ENCODE results near the gene OTOP2.
A peak's percentile ranks its signal among the peaks of the same experiment; 100 is the strongest.

The OTOP2 gene

GRCh38 chr17:74923538-74924249, 379 bp upstream of the OTOP2 start:
- peak; percentile 43 for DNase-seq (ENCODE audit: low read depth, low spot score)

DNA sequence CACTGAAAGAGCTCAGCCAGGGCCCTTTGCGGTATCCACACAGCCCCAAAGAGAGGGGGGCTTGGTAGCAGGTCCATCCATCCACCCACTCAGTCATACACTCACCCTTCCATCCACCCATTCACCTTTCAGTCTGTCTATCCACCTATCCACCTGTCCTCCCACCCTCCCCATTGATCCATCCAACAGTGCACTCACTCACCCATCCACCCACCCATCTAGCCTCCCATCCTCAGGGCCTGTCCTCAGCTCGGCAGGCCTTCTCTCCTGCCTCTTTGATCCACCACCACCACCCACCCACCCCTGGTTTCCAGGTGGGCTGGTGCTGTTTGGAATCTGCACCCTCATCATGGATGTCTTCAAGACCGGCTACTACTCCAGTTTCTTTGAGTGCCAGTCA, 1.2 kb downstream of the OTOP2 start:
- DNase-seq (ENCODE audit: low read depth, low spot score): no peak

DNA sequence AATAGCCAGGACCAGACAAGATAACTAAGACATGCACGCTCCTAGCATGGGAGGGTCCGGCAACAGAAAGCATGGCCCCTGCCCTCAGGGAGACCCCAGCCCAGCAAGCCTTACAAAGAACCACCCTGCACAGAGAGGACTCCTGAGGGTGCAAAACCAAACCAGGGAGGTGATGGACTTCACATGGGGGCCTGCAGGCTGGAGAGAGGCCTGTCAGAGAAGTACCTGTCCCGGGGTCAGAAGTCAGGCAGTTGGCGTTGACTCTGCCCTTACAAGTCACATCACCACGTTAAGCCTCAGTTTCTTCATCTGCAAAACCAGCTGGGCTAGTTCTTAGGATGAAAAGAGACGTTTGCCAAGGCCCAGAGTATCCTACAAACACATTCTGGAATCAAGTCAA, 4.7 kb downstream of the OTOP2 start:
- no peak for DNase-seq (ENCODE audit: low read depth, low spot score)

DNA sequence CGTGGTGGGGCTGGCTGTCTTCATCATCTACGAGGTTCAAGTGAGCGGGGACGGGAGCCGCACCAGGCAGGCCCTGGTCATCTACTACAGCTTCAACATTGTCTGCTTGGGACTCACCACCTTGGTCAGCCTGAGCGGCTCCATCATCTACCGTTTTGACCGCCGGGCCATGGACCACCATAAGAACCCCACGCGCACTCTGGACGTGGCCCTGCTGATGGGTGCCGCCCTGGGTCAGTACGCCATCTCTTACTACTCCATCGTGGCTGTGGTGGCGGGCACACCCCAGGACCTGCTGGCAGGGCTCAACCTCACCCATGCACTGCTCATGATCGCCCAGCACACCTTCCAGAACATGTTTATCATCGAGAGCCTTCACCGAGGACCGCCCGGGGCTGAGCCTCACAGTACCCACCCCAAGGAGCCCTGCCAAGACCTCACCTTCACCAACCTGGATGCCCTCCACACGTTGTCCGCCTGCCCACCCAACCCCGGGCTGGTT, 6.5 kb downstream of the OTOP2 start:
- DNase-seq (ENCODE audit: low read depth, low spot score): no peak

- DNase-seq (ENCODE audit: low read depth, low spot score): no peak
These were observed 11.0 kb downstream of the OTOP2 start for GRCh38 chr17:74935048-74935447.

DNA sequence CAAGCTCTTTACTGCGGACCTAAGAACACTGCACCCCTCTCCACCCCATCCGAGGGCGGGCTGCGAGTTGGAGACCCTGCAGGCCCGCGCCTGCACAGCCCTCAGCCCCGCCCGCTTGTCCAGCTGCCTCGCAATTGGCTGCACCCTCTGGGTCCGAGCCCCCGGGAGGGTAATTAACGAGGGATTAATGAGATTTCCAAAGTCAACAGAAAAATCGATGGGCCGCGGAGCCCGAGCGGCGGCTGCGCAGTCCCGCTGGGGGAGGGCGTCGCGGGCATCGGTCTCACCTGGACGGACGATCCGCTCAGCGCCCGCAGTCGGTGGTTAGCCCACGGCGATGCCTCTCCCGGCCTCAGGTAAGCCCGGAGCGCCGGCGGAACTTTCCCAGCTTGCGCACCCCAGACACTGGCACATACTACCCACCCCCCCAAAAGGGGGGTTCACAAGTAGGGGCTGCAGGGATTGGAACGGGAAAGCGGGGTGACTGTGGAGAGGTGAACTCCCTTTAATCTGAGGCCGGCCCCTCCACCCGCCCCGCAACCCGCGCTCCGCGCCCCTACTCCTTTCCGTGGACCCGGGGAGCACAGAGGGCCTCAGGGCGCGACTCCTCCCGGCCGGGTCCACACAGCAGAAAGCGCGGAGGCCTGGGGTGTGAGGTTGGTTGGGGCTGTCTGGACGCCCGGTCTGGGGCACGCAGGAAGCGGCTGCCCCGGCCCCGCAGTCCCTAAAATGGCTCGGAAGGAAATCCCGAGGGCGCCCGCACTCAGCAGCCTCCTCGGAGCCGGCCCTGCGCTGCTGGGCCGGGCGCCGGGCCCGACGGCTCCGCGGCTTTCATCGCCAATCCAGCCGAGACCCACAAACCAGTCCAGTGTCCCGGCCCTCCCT, 11.8 kb downstream of the OTOP2 start, which contains the start of gene OTOP3:
Gene OTOP3 (plus strand): TSS at position 314 of the 885 bp plus-strand sequence. CDS start 24 bp downstream, at position 338.
- no peak for DNase-seq (ENCODE audit: low read depth, low spot score)

GRCh38 chr17:74936470-74936799, 12.4 kb downstream of the OTOP2 start:
- DNase-seq (ENCODE audit: low read depth, low spot score): no peak

DNA sequence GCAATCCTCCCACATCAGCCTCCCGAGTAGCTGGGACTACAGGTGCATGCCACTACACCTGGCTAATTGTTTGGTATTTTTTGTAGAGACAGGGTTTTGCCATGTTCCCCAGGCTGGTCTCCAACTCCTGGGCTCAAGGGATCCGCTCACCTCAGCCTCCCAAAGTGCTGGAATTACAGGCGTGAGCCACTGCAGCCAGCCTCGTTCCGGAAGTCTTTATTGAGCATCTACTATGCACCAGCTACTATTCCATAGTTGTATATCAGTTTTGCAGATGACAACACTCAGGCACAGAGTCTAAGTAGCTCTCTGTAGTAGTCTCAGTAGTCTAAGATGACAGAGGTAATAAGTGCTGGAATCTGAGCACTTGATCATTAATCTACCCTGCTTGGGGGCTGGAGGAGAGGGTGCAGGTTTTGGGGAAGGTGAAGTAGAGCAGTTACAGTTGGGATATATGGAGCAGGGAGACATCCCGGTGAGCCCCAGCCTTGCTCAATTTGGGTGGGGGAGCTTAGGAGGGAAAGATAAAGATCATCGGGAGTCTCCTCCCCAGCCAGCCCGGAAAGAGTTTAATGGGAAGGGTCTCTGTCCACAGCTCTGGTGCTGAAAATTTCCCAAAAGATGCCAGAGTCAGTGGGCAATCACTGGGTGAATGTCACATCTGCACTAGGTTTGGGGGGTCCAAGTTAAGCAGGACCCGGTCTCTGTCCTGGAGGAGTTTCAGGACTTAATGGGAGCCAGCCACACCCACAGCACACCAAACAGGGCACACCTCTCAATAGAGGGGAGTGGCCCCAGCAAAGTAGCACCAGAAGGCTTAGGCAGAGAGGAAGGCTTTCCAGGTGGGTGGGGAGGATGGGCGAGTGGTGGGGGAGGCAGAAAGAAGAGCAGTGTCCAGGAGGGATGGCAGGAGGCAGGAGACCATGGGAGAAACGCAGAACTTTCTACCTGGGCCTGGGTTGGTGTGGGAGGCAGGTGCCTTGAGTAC, 13.3 kb downstream of the OTOP2 start:
- no peak for DNase-seq (ENCODE audit: low read depth, low spot score)

- DNase-seq (ENCODE audit: low read depth, low spot score): no peak
These were observed 14.3 kb downstream of the OTOP2 start for GRCh38 chr17:74938194-74938950.

- DNase-seq (ENCODE audit: low read depth, low spot score): no peak
These were observed 15.5 kb downstream of the OTOP2 start for GRCh38 chr17:74939534-74939933.

GRCh38 chr17:74941128-74941725, 17.2 kb downstream of the OTOP2 start:
- DNase-seq (ENCODE audit: low read depth, low spot score): no peak

DNA sequence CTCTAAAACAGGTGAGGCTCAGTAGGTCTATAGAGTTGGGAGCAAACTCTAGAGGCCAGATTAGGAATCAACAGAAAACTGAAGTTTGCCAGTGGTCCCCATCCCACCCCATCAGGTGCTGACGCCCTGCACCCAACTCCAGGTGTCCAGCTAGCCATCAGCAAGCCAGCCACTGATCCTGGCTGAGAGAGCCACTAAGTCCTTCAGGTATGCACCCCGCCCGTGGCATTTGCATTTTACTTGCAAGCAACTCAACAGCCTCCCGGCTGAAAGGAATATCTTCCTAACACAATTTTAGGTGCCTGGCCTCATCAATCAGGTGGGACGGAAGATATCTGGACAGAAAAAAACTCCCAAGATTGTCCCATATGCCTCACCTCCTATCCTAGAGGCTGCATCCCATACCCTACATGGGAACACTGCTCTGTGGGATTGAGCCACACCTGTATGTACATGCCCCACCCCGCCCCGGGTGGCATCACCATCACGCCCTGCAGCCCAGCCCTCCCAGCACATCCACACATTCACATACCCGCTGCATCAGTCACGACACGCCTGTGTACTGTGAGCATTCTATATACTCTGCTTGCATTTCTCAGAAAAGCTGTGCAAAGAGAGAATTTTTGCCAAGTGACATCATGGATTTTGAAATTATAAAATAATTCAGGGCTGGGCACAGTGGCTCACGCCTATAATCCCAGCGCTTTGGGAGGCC, 19.9 kb downstream of the OTOP2 start:
- DNase-seq (ENCODE audit: low read depth, low spot score): no peak

GRCh38 chr17:74945543-74945942, 21.5 kb downstream of the OTOP2 start:
- no peak for DNase-seq (ENCODE audit: low read depth, low spot score)

DNA sequence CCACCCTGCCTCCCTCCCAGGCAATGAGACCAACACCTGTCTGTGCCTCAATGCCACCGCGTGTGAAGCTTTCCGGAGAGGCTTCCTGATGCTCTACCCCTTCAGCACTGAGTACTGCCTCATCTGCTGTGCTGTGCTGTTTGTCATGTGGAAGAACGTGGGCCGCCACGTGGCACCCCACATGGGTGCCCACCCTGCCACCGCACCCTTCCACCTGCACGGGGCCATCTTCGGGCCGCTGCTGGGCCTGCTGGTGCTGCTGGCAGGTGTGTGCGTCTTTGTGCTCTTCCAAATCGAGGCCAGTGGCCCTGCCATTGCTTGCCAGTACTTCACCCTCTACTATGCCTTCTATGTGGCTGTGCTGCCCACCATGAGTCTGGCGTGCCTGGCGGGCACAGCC, 22.6 kb downstream of the OTOP2 start:
- DNase-seq (ENCODE audit: low read depth, low spot score): no peak

DNA sequence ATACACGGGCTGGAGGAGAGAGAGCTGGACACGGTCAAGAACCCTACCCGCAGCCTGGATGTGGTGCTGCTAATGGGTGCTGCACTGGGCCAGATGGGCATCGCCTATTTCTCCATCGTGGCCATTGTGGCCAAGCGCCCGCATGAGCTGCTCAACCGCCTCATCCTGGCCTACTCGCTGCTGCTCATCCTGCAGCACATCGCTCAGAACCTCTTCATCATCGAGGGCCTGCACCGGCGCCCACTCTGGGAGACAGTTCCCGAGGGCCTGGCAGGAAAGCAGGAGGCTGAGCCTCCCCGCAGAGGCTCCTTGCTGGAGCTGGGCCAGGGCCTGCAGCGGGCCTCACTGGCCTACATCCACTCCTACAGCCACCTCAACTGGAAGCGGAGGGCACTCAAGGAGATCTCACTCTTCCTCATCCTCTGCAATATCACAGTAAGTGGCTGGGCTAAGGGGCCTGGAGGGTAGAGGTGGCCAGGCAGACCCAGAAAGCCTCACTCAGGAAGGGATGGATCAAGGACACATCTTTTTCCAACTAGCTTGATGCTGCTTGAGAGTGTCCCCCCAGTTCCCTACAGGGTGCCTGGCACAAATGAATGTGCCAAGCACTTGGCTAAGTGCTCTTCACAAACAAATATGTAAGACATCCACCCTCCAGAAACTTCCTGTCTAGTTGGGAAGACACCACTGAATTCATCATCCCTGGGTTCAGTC, 23.1 kb downstream of the OTOP2 start:
- no peak for DNase-seq (ENCODE audit: low read depth, low spot score)

DNA sequence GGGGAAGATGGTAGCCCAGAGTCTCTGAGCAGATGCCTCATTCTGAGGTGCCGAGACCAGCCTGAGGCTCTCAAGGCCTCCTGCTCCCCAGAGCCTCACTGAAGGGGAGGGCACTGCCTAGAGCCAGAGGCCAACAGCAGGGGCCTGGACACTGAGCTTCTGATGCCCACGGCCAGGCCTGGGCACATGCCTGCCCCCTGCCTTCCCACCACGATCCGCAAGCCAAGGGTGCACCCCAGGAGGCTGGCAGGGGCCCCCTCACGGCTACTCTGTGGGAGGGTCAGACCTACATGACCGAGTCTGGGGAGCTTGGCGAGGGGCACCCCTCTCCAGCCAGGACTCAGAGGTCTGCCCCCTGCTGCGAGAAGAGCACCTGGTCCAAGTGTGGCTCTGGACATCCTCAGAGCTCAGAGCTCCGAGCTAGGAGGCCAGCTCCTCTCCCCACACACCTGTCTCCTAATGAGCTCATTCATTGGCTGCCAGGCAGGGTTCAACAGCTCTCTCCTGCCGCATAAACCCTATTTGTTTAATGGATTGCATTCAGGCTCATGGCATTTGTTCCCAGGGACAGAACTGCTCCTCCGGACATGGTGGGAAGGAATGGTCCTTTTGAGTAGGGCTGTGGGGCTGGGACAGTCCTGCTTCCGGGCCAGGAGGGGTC, 25.5 kb downstream of the OTOP2 start:
- DNase-seq (ENCODE audit: low read depth, low spot score): no peak

DNA sequence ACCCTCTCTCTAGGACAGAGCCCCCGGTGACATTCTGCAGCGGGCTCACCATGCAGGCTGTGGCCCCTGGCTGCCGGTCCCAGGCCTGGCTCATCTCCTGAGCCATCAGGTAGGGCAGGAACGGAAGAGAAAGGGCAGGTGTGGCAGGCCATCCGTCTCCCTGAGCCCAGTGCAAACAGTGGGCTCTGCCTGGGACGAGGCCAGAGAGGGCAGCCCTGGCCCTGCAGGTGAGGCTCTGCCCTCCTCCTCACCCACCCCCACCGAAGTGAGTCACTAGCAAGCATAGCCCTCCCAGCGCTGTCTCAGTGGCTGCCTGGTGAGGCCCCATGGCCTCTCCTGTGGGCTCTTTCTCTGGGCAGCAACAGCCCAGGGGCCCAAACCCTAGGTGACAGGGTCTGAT, 26.1 kb downstream of the OTOP2 start:
- DNase-seq (ENCODE audit: low read depth, low spot score): no peak

GRCh38 chr17:74951065-74951464, 27.0 kb downstream of the OTOP2 start:
- no peak for DNase-seq (ENCODE audit: low read depth, low spot score)

Measured in activated CD4-positive, CD25-positive, alpha-beta regulatory T cell treated with anti-CD3 and anti-CD28 coated beads, Interleukin-2, amount 50 U/mL, for 16 hours (primary cell).